ENCODE data around the gene ECHDC1.

The ECHDC1 gene

DNA sequence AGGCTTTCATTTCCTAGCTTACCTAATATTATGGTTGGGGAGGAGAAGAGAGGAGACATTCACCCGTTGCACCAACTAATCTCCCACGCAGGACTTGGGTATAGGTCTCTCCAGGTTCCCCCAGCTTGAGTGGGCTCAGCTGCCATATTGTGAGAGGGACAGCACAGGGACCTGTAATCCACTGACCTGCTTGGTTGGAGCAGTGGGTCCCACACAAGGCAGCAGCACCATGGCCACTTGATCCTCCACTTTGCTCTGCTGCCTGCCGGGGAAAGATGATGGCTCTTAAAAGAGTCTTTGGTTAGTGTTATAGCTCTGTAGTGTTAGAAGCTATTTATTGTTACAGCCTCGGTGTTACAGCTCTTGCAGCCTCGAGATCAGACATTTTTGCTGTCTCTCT is 22.5 kb upstream of the ECHDC1 start:
- DNase-seq (ENCODE audit: low read depth, low spot score), result no peak
- in situ Hi-C loops (cut with HindIII; ENCODE audit: low sequenced_read_pairs), result no loop called here
- H3K4me3 ChIP-seq (ENCODE audit: low read depth, low read length), result no peak overlapping the region
- no peak for TF ChIP-seq CTCF (IDR thresholded peaks at IDR 0.05; ENCODE audit: low read depth, low read length)

- in situ Hi-C loops (cut with HindIII; ENCODE audit: low sequenced_read_pairs), result no loop called here
- DNase-seq (ENCODE audit: low read depth, low spot score), result no peak
- TF ChIP-seq CTCF (IDR thresholded peaks at IDR 0.05; ENCODE audit: low read depth, low read length), result no peak
- H3K4me3 ChIP-seq (ENCODE audit: low read depth, low read length), result no peak overlapping the region
Measured at GRCh38 chr6:127352524-127352923, 9.1 kb upstream of the ECHDC1 start.

DNA sequence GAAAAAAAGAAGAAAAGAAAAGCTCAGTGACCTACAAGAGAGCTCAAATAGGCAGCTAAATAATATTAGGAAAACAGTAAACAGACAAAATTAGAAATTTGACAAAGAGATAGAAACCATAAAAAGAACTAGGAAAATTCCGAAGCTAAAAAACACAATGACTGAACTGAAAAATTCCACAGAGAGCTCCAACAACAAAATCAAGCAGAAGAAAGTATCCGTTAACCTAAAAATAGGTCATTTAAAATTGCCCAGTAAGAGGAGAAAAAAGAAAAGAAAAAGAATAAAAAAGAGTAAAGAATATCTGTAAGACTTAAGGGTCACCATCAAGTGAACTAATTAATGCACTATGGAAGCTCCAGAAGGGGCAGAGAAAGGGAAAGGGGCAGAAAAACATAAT is 6.6 kb upstream of the ECHDC1 start:
- H3K4me3 ChIP-seq (ENCODE audit: low read depth, low read length), result no peak overlapping the region
- no peak for DNase-seq (ENCODE audit: low read depth, low spot score)
- no peak for TF ChIP-seq CTCF (IDR thresholded peaks at IDR 0.05; ENCODE audit: low read depth, low read length)
- in situ Hi-C loops (cut with HindIII; ENCODE audit: low sequenced_read_pairs), result no loop called here

DNA sequence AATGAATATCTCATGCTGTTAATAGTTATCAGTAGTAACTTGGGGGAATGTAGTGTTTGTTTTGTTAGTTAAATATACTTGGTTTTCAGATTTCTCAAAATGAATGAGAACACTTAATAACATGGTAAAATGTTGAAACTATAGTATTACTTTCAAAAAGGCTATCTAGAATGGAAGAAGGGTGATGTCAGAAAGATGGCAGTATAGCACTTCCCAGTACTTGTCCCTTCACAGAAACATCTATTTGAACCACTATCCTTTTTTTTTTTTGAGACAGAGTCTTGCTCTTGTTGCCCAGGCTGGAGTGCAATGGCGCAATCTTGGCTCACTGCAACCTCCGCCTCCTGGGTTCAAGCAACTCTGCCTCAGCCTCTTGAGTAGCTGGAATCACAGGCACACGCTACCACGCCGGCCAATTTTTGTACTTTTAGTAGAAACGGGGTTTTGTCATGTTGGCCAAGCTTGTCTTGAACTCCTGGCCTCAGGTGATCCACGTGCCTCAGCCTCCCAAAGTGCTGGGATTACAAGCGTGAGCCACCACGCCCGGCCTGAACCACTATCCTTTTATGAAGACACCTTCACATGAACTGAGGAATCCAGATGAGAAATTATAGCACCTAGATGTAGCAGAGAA is 4.7 kb upstream of the ECHDC1 start:
- H3K4me3 ChIP-seq (ENCODE audit: low read depth, low read length), result no peak overlapping the region
- TF ChIP-seq CTCF (IDR thresholded peaks at IDR 0.05; ENCODE audit: low read depth, low read length), result no peak
- no peak for DNase-seq (ENCODE audit: low read depth, low spot score)
- in situ Hi-C loops (cut with HindIII; ENCODE audit: low sequenced_read_pairs), result no loop called here

- in situ Hi-C loops (cut with HindIII; ENCODE audit: low sequenced_read_pairs), result no loop called here
- DNase-seq (ENCODE audit: low read depth, low spot score), result no peak
- H3K4me3 ChIP-seq (ENCODE audit: low read depth, low read length), result no peak overlapping the region
Measured at GRCh38 chr6:127347178-127347577, 3.8 kb upstream of the ECHDC1 start.

GRCh38 chr6:127345521-127345920 is 2.1 kb upstream of the ECHDC1 start:
- in situ Hi-C loops (cut with HindIII; ENCODE audit: low sequenced_read_pairs), result no loop called here
- TF ChIP-seq CTCF (IDR thresholded peaks at IDR 0.05; ENCODE audit: low read depth, low read length), result no peak
- H3K4me3 ChIP-seq (ENCODE audit: low read depth, low read length), result no peak overlapping the region
- no peak for DNase-seq (ENCODE audit: low read depth, low spot score)

More at GRCh38 chr6:127347178-127347577, 3.8 kb upstream of the ECHDC1 start:
- TF ChIP-seq CTCF (IDR thresholded peaks at IDR 0.05; ENCODE audit: low read depth, low read length), result no peak
